ENCODE measurements around the gene CHADL. TPM values are rescaled to one million over a fixed set of nuclear protein-coding genes. Genes with fewer than 3 reads are reported as not detected.
A peak's percentile ranks its signal among the peaks of the same experiment; 100 is the strongest.

Gene CHADL
- total RNA-seq, 1 donor from 2014 or later, result 3.4 TPM

- no peaks in the 10 kb centered on the region for H3K27me3 ChIP-seq
- H3K9me3 ChIP-seq, result no peaks in the 10 kb centered on the region
- ATAC-seq (no peak), DNase-seq (peak; percentile 73)
- peaks cover 16% of the 10 kb centered on the region for H3K4me1 ChIP-seq
- intact Hi-C loops (cut with DNase I), result no loop called here
- H3K36me3 ChIP-seq, result no peaks in the 10 kb centered on the region
- peak overlapping the region; percentile 95 for H3K4me3 ChIP-seq
- peak overlapping the region; percentile 19 for H3K27ac ChIP-seq
- TF ChIP-seq CTCF (IDR thresholded peaks at IDR 0.05), result no peak
Measured at GRCh38 chr22:41198027-41198580, 42.6 kb downstream of the CHADL start.

GRCh38 chr22:41197038-41197972 is 43.4 kb downstream of the CHADL start:
- no peak for TF ChIP-seq CTCF (IDR thresholded peaks at IDR 0.05)
- DNase-seq (peak; percentile 93), ATAC-seq (peak; percentile 96)
- Histone ChIP-seq H3K27me3 (no peaks in the 10 kb centered on the region), H3K9me3 (no peaks in the 10 kb centered on the region), H3K4me3 (peak overlapping the region; percentile 95), H3K36me3 (no peaks in the 10 kb centered on the region), H3K27ac (peak overlapping the region; percentile 66), H3K4me1 (peaks cover 16% of the 10 kb centered on the region)
- intact Hi-C loops (cut with DNase I), result no loop called here

- intact Hi-C loops (cut with DNase I), result no loop called here
- Histone ChIP-seq H3K27ac (no peak overlapping the region), H3K4me1 (peaks cover 16% of the 10 kb centered on the region), H3K9me3 (no peaks in the 10 kb centered on the region), H3K4me3 (no peak overlapping the region), H3K27me3 (no peaks in the 10 kb centered on the region), H3K36me3 (no peaks in the 10 kb centered on the region)
- no peak for TF ChIP-seq CTCF (IDR thresholded peaks at IDR 0.05)
- no peak for ATAC-seq
- DNase-seq, result no peak
Measured at GRCh38 chr22:41193829-41194228, 46.9 kb downstream of the CHADL start.

- Histone ChIP-seq H3K4me1 (no peaks in the 10 kb centered on the region), H3K27me3 (no peaks in the 10 kb centered on the region), H3K27ac (no peak overlapping the region), H3K4me3 (no peak overlapping the region), H3K9me3 (no peaks in the 10 kb centered on the region), H3K36me3 (no peaks in the 10 kb centered on the region)
- intact Hi-C loops (cut with DNase I), result no loop called here
- no peak for ATAC-seq
- TF ChIP-seq CTCF (IDR thresholded peaks at IDR 0.05), result no peak
- DNase-seq, result no peak
Measured at GRCh38 chr22:41191467-41191866, 49.3 kb downstream of the CHADL start.

GRCh38 chr22:41184679-41185078 is 56.1 kb downstream of the CHADL start:
- Histone ChIP-seq H3K36me3 (no peaks in the 10 kb centered on the region), H3K4me1 (peaks cover 4% of the 10 kb centered on the region), H3K27me3 (no peaks in the 10 kb centered on the region), H3K27ac (no peak overlapping the region), H3K9me3 (no peaks in the 10 kb centered on the region), H3K4me3 (no peak overlapping the region)
- intact Hi-C loops (cut with DNase I), result no loop called here
- ATAC-seq, result no peak
- no peak for TF ChIP-seq CTCF (IDR thresholded peaks at IDR 0.05)
- DNase-seq, result no peak
